Measurements from ENCODE around the gene COMP. TPM values are rescaled to one million over a fixed set of nuclear protein-coding genes. Genes with fewer than 3 reads are reported as not detected.
"Not testable (repeated sequence)": the region's sequence is repeated elsewhere in the genome, so short reads cannot be mapped to it uniquely, and the experiment has no call there.

COMP gene
- total RNA-seq, 1 experiment from 2014 or later: 0.69 TPM

- no peaks in the 10 kb centered on the region for H3K27me3 ChIP-seq (ENCODE audit: control insufficient read depth, insufficient read depth, low read length)
- DNase-seq (ENCODE audit: low read depth, low spot score) (no peak), ATAC-seq (no peak)
- no peaks in the 10 kb centered on the region for H3K36me3 ChIP-seq (ENCODE audit: control insufficient read depth, insufficient read depth, low read length)
- no TSS peak for BruUV-seq (replicated peaks)
- H3K4me3 ChIP-seq (ENCODE audit: low read depth in 2 of 2, low read length in 2 of 2): no peak overlapping the region
- POLR2A ChIA-PET: no interaction called here
- no peaks in the 10 kb centered on the region for H3K9me3 ChIP-seq (ENCODE audit: control insufficient read depth, insufficient read depth, low read depth, low read length)
- intact Hi-C loops (cut with micrococcal nuclease; ENCODE audit: unreplicated experiment) (no loop called here), in situ Hi-C loops (cut with HindIII; ENCODE audit: low pct_unique_long_range_greater_than_20kb, low sequenced_read_pairs) (no loop called here)
- TF ChIP-seq POLR2AphosphoS5 (IDR thresholded peaks at IDR 0.05; ENCODE audit: low read depth, low read length) (no peak), TCF7L2 (IDR thresholded peaks at IDR 0.05; ENCODE audit: low read depth, low read length) (no peak), CTCF (IDR thresholded peaks at IDR 0.05) (no peak), SIN3A (IDR thresholded peaks at IDR 0.05; ENCODE audit: borderline replicate concordance, insufficient read depth, low read depth, low read length) (no peak), REST (IDR thresholded peaks at IDR 0.05; ENCODE audit: insufficient read depth in 1 of 2, low read depth in 2 of 2, low read length in 1 of 2) (no peak)
- H3K4me1 ChIP-seq (ENCODE audit: control insufficient read depth, insufficient read depth, low read length): no peaks in the 10 kb centered on the region
- CTCF ChIA-PET: no interaction called here
- no peak overlapping the region for H3K27ac ChIP-seq (ENCODE audit: low read length)
These were observed 55.4 kb downstream of the COMP start for GRCh38 chr19:18735752-18736151.

- Histone ChIP-seq H3K27me3 (ENCODE audit: control insufficient read depth, insufficient read depth, low read length) (no peaks in the 10 kb centered on the region), H3K27ac (ENCODE audit: low read length) (no peak overlapping the region), H3K4me3 (ENCODE audit: low read depth in 2 of 2, low read length in 2 of 2) (no peak overlapping the region), H3K36me3 (ENCODE audit: control insufficient read depth, insufficient read depth, low read length) (no peaks in the 10 kb centered on the region), H3K9me3 (ENCODE audit: control insufficient read depth, insufficient read depth, low read depth, low read length) (no peaks in the 10 kb centered on the region), H3K4me1 (ENCODE audit: control insufficient read depth, insufficient read depth, low read length) (no peaks in the 10 kb centered on the region)
- in situ Hi-C loops (cut with HindIII; ENCODE audit: low pct_unique_long_range_greater_than_20kb, low sequenced_read_pairs): no loop called here
- DNase-seq (ENCODE audit: low read depth, low spot score) (no peak), ATAC-seq (no peak)
- POLR2A ChIA-PET: no interaction called here
- intact Hi-C loops (cut with micrococcal nuclease; ENCODE audit: unreplicated experiment): no loop called here
- CTCF ChIA-PET: no interaction called here
- BruUV-seq (replicated peaks): no TSS peak
- no peak for TF ChIP-seq CTCF (IDR thresholded peaks at IDR 0.05)
- TF ChIP-seq POLR2AphosphoS5 (IDR thresholded peaks at IDR 0.05; ENCODE audit: low read depth, low read length): no peak
- no peak for TF ChIP-seq REST (IDR thresholded peaks at IDR 0.05; ENCODE audit: insufficient read depth in 1 of 2, low read depth in 2 of 2, low read length in 1 of 2)
- TF ChIP-seq TCF7L2 (IDR thresholded peaks at IDR 0.05; ENCODE audit: low read depth, low read length): no peak
- TF ChIP-seq SIN3A (IDR thresholded peaks at IDR 0.05; ENCODE audit: borderline replicate concordance, insufficient read depth, low read depth, low read length): no peak
These were observed 55.8 kb downstream of the COMP start for GRCh38 chr19:18735324-18735723.

- DNase-seq (ENCODE audit: low read depth, low spot score); POLR2A ChIA-PET; in situ Hi-C loops (cut with HindIII; ENCODE audit: low pct_unique_long_range_greater_than_20kb, low sequenced_read_pairs); H3K4me3 ChIP-seq (ENCODE audit: low read depth in 2 of 2, low read length in 2 of 2); CTCF ChIA-PET; ATAC-seq; intact Hi-C loops (cut with micrococcal nuclease; ENCODE audit: unreplicated experiment); H3K4me1 ChIP-seq (ENCODE audit: control insufficient read depth, insufficient read depth, low read length); BruUV-seq (replicated peaks); H3K9me3 ChIP-seq (ENCODE audit: control insufficient read depth, insufficient read depth, low read depth, low read length); H3K36me3 ChIP-seq (ENCODE audit: control insufficient read depth, insufficient read depth, low read length); H3K27ac ChIP-seq (ENCODE audit: low read length); H3K27me3 ChIP-seq (ENCODE audit: control insufficient read depth, insufficient read depth, low read length): not testable (repeated sequence)
These were observed 57.3 kb downstream of the COMP start for GRCh38 chr19:18733762-18734332.
